ENCODE results near the gene NRG3.

The NRG3 gene

GRCh38 chr10:82377608-82378007 is 502.6 kb downstream of the NRG3 start:
- DNase-seq = peak; percentile 5
- TF ChIP-seq, protein P1, sequence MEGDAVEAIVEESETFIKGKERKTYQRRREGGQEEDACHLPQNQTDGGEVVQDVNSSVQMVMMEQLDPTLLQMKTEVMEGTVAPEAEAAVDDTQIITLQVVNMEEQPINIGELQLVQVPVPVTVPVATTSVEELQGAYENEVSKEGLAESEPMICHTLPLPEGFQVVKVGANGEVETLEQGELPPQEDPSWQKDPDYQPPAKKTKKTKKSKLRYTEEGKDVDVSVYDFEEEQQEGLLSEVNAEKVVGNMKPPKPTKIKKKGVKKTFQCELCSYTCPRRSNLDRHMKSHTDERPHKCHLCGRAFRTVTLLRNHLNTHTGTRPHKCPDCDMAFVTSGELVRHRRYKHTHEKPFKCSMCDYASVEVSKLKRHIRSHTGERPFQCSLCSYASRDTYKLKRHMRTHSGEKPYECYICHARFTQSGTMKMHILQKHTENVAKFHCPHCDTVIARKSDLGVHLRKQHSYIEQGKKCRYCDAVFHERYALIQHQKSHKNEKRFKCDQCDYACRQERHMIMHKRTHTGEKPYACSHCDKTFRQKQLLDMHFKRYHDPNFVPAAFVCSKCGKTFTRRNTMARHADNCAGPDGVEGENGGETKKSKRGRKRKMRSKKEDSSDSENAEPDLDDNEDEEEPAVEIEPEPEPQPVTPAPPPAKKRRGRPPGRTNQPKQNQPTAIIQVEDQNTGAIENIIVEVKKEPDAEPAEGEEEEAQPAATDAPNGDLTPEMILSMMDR (IDR thresholded peaks at IDR 0.05; ENCODE audit: low read depth, low read length, missing control alignments) = peak; percentile 9

GRCh38 chr10:82378146-82378545 is 503.2 kb downstream of the NRG3 start:
- peak; percentile 40 for DNase-seq
- H3K27me3 ChIP-seq (replicated peaks) = no peaks in the 10 kb centered on the region
- in situ Hi-C loops (cut with HindIII; ENCODE audit: low pct_ligation_motif_present, low sequenced_read_pairs) = no loop called here
- H3K4me3 ChIP-seq (ENCODE audit: low read depth, low read length) = no peak overlapping the region
- H3K36me3 ChIP-seq (replicated peaks) = no peaks in the 10 kb centered on the region
- TF ChIP-seq, protein P1 (IDR thresholded peaks at IDR 0.05; ENCODE audit: low read depth, low read length, missing control alignments) = no peak
- H3K27ac ChIP-seq = no peak overlapping the region

More at GRCh38 chr10:82377608-82378007, 502.6 kb downstream of the NRG3 start:
- in situ Hi-C loops (cut with HindIII; ENCODE audit: low pct_ligation_motif_present, low sequenced_read_pairs) = no loop called here
- H3K27ac ChIP-seq = no peak overlapping the region
- no peaks in the 10 kb centered on the region for H3K27me3 ChIP-seq (replicated peaks)
- H3K4me3 ChIP-seq (ENCODE audit: low read depth, low read length) = no peak overlapping the region
- no peaks in the 10 kb centered on the region for H3K36me3 ChIP-seq (replicated peaks)

DNA sequence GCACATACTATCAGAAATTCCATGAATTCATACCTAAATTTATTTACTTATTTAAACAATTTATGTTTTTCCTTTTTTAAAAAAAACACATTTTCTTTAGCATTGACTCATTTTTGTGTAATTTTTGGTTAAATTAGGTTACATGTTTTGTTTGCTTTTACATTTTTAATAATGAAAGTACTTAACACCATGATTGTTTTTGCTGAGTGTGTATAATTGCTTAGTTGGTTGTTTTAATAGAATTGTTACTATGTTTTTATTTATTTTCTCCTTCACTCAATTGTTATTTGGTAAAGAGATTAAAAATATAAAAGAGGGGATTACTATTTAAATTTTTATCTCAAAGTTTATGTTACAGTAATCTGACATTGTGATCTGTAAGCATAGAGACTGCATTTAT is 508.4 kb downstream of the NRG3 start:
- no peaks in the 10 kb centered on the region for H3K36me3 ChIP-seq (replicated peaks)
- no peak overlapping the region for H3K4me3 ChIP-seq (ENCODE audit: low read depth, low read length)
- no peaks in the 10 kb centered on the region for H3K27me3 ChIP-seq (replicated peaks)
- in situ Hi-C loops (cut with HindIII; ENCODE audit: low pct_ligation_motif_present, low sequenced_read_pairs) = no loop called here
- TF ChIP-seq, protein P1 (IDR thresholded peaks at IDR 0.05; ENCODE audit: low read depth, low read length, missing control alignments) = no peak
- H3K27ac ChIP-seq = no peak overlapping the region
- DNase-seq = no peak

GRCh38 chr10:82390866-82391658 is 516.1 kb downstream of the NRG3 start:
- H3K4me3 ChIP-seq (ENCODE audit: low read depth, low read length) = no peak overlapping the region
- DNase-seq = no peak
- no peak overlapping the region for H3K27ac ChIP-seq
- in situ Hi-C loops (cut with HindIII; ENCODE audit: low pct_ligation_motif_present, low sequenced_read_pairs) = no loop called here
- no peaks in the 10 kb centered on the region for H3K36me3 ChIP-seq (replicated peaks)
- H3K27me3 ChIP-seq (replicated peaks) = no peaks in the 10 kb centered on the region
- TF ChIP-seq, protein P1 (IDR thresholded peaks at IDR 0.05; ENCODE audit: low read depth, low read length, missing control alignments) = no peak

DNA sequence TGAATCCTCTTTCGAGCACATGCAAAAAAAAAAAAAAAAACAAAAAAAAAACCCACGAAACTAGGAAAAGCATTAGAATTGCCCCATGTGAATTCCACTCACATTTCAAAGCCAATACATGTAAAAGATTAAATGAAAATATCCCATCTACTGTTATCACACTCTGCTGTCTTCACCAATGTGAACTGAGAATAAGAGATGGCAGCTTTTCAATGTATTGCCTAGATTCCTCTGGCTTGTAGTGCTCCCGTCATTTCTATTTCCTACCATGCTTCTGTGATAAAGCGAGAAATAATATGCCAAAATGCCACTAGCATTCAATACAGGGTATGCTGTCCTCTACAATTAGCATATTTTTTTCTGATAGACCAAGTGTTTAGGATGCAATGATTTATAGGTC is 517.0 kb downstream of the NRG3 start:
- H3K27ac ChIP-seq = no peak overlapping the region
- H3K36me3 ChIP-seq (replicated peaks) = no peaks in the 10 kb centered on the region
- no peak overlapping the region for H3K4me3 ChIP-seq (ENCODE audit: low read depth, low read length)
- no peak for DNase-seq
- in situ Hi-C loops (cut with HindIII; ENCODE audit: low pct_ligation_motif_present, low sequenced_read_pairs) = no loop called here
- TF ChIP-seq, protein P1 (IDR thresholded peaks at IDR 0.05; ENCODE audit: low read depth, low read length, missing control alignments) = no peak
- no peaks in the 10 kb centered on the region for H3K27me3 ChIP-seq (replicated peaks)

- no peak for DNase-seq
- Histone ChIP-seq H3K27me3 (replicated peaks) (no peaks in the 10 kb centered on the region), H3K36me3 (replicated peaks) (no peaks in the 10 kb centered on the region), H3K27ac (no peak overlapping the region), H3K4me3 (ENCODE audit: low read depth, low read length) (no peak overlapping the region)
- in situ Hi-C loops (cut with HindIII; ENCODE audit: low pct_ligation_motif_present, low sequenced_read_pairs) = no loop called here
- TF ChIP-seq, protein P1 (IDR thresholded peaks at IDR 0.05; ENCODE audit: low read depth, low read length, missing control alignments) = no peak
Observed at GRCh38 chr10:82392533-82392932, 517.5 kb downstream of the NRG3 start.

Measured in brain microvascular endothelial cell (primary cell).